Testis (tissue), 3 donors: Measurements from ENCODE around the gene PEX3. TPM values are rescaled to one million over a fixed set of nuclear protein-coding genes. Genes with fewer than 3 reads are reported as not detected.

Experiments used
- DNase-seq: peaks from one replicate; pipeline ENCODE4 v3.0.0-alpha.2; 2019
- H3K27ac ChIP-seq, 2 donors: fragments of 200-600 bp; sonication (generic); one replicate each; pipeline ENCODE4 v1.5.1; 2019
- H3K27me3 ChIP-seq: fragments of 200-600 bp; sonication (generic); one replicate; pipeline ENCODE4 v1.5.1; 2019
- H3K36me3 ChIP-seq: fragments of 200-600 bp; sonication (generic); one replicate; pipeline ENCODE4 v1.5.1; 2017; ENCODE audit warnings: low read depth; ENCODE audit errors: missing control alignments
- H3K4me1 ChIP-seq: fragments of 200-600 bp; sonication (generic); one replicate; pipeline ENCODE4 v1.5.1; 2019
- H3K4me3 ChIP-seq, 2 donors: fragments of 200-600 bp; sonication (generic); one replicate each; pipeline ENCODE4 v1.5.1; 2017 to 2019
- H3K9me3 ChIP-seq: fragments of 200-600 bp; sonication (generic); one replicate; pipeline ENCODE4 v1.5.1; 2017
- CTCF ChIP-seq, 3 experiments: fragments of 450-650 bp in 2 of 3; fragments of 200-600 bp in 1 of 3; sonication (generic) in 1 of 3; IDR thresholded peaks; one replicate each; pipeline ENCODE4 v1.5.1; 2016 to 2019; ENCODE audit warnings: antibody characterized with exemption in 3 of 3, mild to moderate bottlenecking in 2 of 3, moderate library complexity in 1 of 3
- POLR2A ChIP-seq: fragments of 450-650 bp; IDR thresholded peaks from one replicate; pipeline ENCODE4 v1.6.1; 2017; ENCODE audit warnings: antibody characterized with exemption, mild to moderate bottlenecking, moderate library complexity
- WGBS, 2 donors: methylation state at CpG; one replicate each; pipeline ENCODE4 v1.1.5; 2018; 5-methylcytosine and 5-hydroxymethylcytosine counted together
- intact Hi-C: fragments of 100-400 bp; cut with DNase I; formaldehyde crosslinking; loops from one replicate; pipeline ENCODE4 v1.15.1; 2023; ENCODE audit warnings: low total_unique reads
- polyA plus RNA-seq: library from polyadenylated mRNA; stranded (reverse); fragments of 350-450 nt; fragmentation: Illumina TruSeq; extraction: RNeasy Lipid Tissue Mini Kit (QIAGEN cat#74804); gene quantifications from one replicate; pipeline ENCODE4 v1.2.3, GENCODE V29; 2014; ENCODE audit warnings: low read depth, low replicate concordance; ENCODE audit not compliant: insufficient read depth
- total RNA-seq, 2 donors: library from RNA; depleted of rRNA; stranded (reverse); fragments of >200 nt; gene quantifications; one replicate each; pipeline ENCODE4 v1.2.3, GENCODE V29; 2016

The PEX3 gene
- total and polyA plus RNA-seq, 3 donors from 2014 or later: 16.6 to 33.1 (median 22.8) TPM

- no peaks in the 10 kb centered on the region for H3K36me3 ChIP-seq
- WGBS, 2 donors: 97 to 98% methylated on average over 4 of the region's 4 CpGs
Measured at GRCh38 chr6:143429970-143430369, 20.6 kb upstream of the PEX3 start.

GRCh38 chr6:143431226-143431625 is 19.4 kb upstream of the PEX3 start:
- intact Hi-C loops: loop anchor here (5.0 kb wide), 1 partner anchor 734 kb away; no protein-coding TSS in a partner anchor
- TF ChIP-seq POLR2A (no peak), CTCF (IDR thresholded peaks at IDR 0.05) (no peak)
- no peak for DNase-seq
- H3K9me3 ChIP-seq: no peaks in the 10 kb centered on the region
- no peaks in the 10 kb centered on the region for H3K4me1 ChIP-seq
- H3K36me3 ChIP-seq: no peaks in the 10 kb centered on the region
- WGBS, 2 donors: 88 to 92% methylated on average over 1 of the region's 1 CpG
- no peak overlapping the region for H3K27ac ChIP-seq
- H3K4me3 ChIP-seq: no peak overlapping the region
- no peaks in the 10 kb centered on the region for H3K27me3 ChIP-seq

More at GRCh38 chr6:143429970-143430369, 20.6 kb upstream of the PEX3 start:
- no peak overlapping the region for H3K27ac ChIP-seq
- intact Hi-C loops: loop anchor here (5.0 kb wide), 1 partner anchor 733 kb away; no protein-coding TSS in a partner anchor
- no peaks in the 10 kb centered on the region for H3K4me1 ChIP-seq
- H3K9me3 ChIP-seq: no peaks in the 10 kb centered on the region
- no peak for DNase-seq
- TF ChIP-seq POLR2A (no peak), CTCF (IDR thresholded peaks at IDR 0.05) (no peak)
- no peaks in the 10 kb centered on the region for H3K27me3 ChIP-seq
- no peak overlapping the region for H3K4me3 ChIP-seq

- Histone ChIP-seq H3K27ac (no peak overlapping the region), H3K9me3 (no peaks in the 10 kb centered on the region), H3K4me1 (no peaks in the 10 kb centered on the region), H3K36me3 (no peaks in the 10 kb centered on the region), H3K4me3 (no peak overlapping the region), H3K27me3 (no peaks in the 10 kb centered on the region)
- DNase-seq: no peak
- WGBS, 2 donors: 92 to 99% methylated on average over 4 of the region's 4 CpGs
- intact Hi-C loops: loop anchor here (5.0 kb wide), 1 partner anchor 735 kb away; no protein-coding TSS in a partner anchor
- no peak for TF ChIP-seq CTCF (IDR thresholded peaks at IDR 0.05)
- no peak for TF ChIP-seq POLR2A
Measured at GRCh38 chr6:143432588-143432987, 18.0 kb upstream of the PEX3 start.

GRCh38 chr6:143441010-143441409 is 9.6 kb upstream of the PEX3 start:
- Histone ChIP-seq H3K27ac (no peak overlapping the region), H3K9me3 (no peaks in the 10 kb centered on the region), H3K27me3 (no peaks in the 10 kb centered on the region), H3K4me1 (no peaks in the 10 kb centered on the region), H3K36me3 (no peaks in the 10 kb centered on the region), H3K4me3 (no peak overlapping the region)
- 96 to 100% methylated on average over 2 of the region's 2 CpGs for WGBS, 2 donors
- TF ChIP-seq POLR2A: no peak
- TF ChIP-seq CTCF (IDR thresholded peaks at IDR 0.05): no peak
- intact Hi-C loops: no loop called here
- no peak for DNase-seq
